ENCODE data around the gene KRT23.

The KRT23 gene

GRCh38 chr17:40962059-40962561 lies 24.7 kb upstream of the KRT23 start:
- no peak for TF ChIP-seq CTCF (IDR thresholded peaks at IDR 0.05; ENCODE audit: insufficient read depth, low read length, poor library complexity, severe bottlenecking)
- no peak for DNase-seq (ENCODE audit: extremely low read depth, insufficient read length)
- Histone ChIP-seq H3K36me3 (ENCODE audit: control insufficient read depth, insufficient read depth, low read length) (no peaks in the 10 kb centered on the region), H3K4me3 (replicated peaks; ENCODE audit: low read depth, low read length) (no peak overlapping the region), H3K27me3 (replicated peaks; ENCODE audit: control insufficient read depth, insufficient read depth, low read length) (no peaks in the 10 kb centered on the region)

- TF ChIP-seq CTCF (IDR thresholded peaks at IDR 0.05; ENCODE audit: insufficient read depth, low read length, poor library complexity, severe bottlenecking): no peak
Measured at GRCh38 chr17:40961591-40961990, 24.1 kb upstream of the KRT23 start.

GRCh38 chr17:40960144-40960543 lies 22.7 kb upstream of the KRT23 start:
- H3K4me3 ChIP-seq (replicated peaks; ENCODE audit: low read depth, low read length): no peak overlapping the region
- DNase-seq (ENCODE audit: extremely low read depth, insufficient read length): no peak
- TF ChIP-seq CTCF (IDR thresholded peaks at IDR 0.05; ENCODE audit: insufficient read depth, low read length, poor library complexity, severe bottlenecking): no peak
- no peaks in the 10 kb centered on the region for H3K36me3 ChIP-seq (ENCODE audit: control insufficient read depth, insufficient read depth, low read length)
- no peaks in the 10 kb centered on the region for H3K27me3 ChIP-seq (replicated peaks; ENCODE audit: control insufficient read depth, insufficient read depth, low read length)

More at GRCh38 chr17:40961591-40961990, 24.1 kb upstream of the KRT23 start:
- Histone ChIP-seq H3K4me3 (replicated peaks; ENCODE audit: low read depth, low read length) (no peak overlapping the region), H3K27me3 (replicated peaks; ENCODE audit: control insufficient read depth, insufficient read depth, low read length) (no peaks in the 10 kb centered on the region), H3K36me3 (ENCODE audit: control insufficient read depth, insufficient read depth, low read length) (no peaks in the 10 kb centered on the region)
- no peak for DNase-seq (ENCODE audit: extremely low read depth, insufficient read length)

GRCh38 chr17:40958086-40958953 lies 20.9 kb upstream of the KRT23 start:
- Histone ChIP-seq H3K4me3 (replicated peaks; ENCODE audit: low read depth, low read length) (no peak overlapping the region), H3K36me3 (ENCODE audit: control insufficient read depth, insufficient read depth, low read length) (no peaks in the 10 kb centered on the region), H3K27me3 (replicated peaks; ENCODE audit: control insufficient read depth, insufficient read depth, low read length) (no peaks in the 10 kb centered on the region)
- TF ChIP-seq CTCF (IDR thresholded peaks at IDR 0.05; ENCODE audit: insufficient read depth, low read length, poor library complexity, severe bottlenecking): no peak
- no peak for DNase-seq (ENCODE audit: extremely low read depth, insufficient read length)

GRCh38 chr17:40956401-40957254 lies 19.2 kb upstream of the KRT23 start:
- Histone ChIP-seq H3K4me3 (replicated peaks; ENCODE audit: low read depth, low read length) (no peak overlapping the region), H3K27me3 (replicated peaks; ENCODE audit: control insufficient read depth, insufficient read depth, low read length) (no peaks in the 10 kb centered on the region), H3K36me3 (ENCODE audit: control insufficient read depth, insufficient read depth, low read length) (no peaks in the 10 kb centered on the region)
- no peak for TF ChIP-seq CTCF (IDR thresholded peaks at IDR 0.05; ENCODE audit: insufficient read depth, low read length, poor library complexity, severe bottlenecking)
- no peak for DNase-seq (ENCODE audit: extremely low read depth, insufficient read length)
